GM13977 (cell line): ENCODE data around the gene COL20A1.

ENCODE experiments used
- DNase-seq: peaks from one replicate; pipeline ENCODE4 v3.0.0; 2012; ENCODE audit warnings: low spot score
- CTCF ChIP-seq: IDR thresholded peaks from 2 replicates; pipeline ENCODE4 v1.5.1; 2012; ENCODE audit warnings: mild to moderate bottlenecking, control low read depth; ENCODE audit not compliant: insufficient read depth; ENCODE audit errors: extremely low read depth, missing control alignments
- in situ Hi-C: fragments of 300-500 bp; cut with MboI; formaldehyde crosslinking; loops from one replicate; pipeline ENCODE4 v1.12.0; 2022; ENCODE audit warnings: low sequenced_read_pairs, low pct_unique_long_range_greater_than_20kb, mixed read lengths, inconsistent platforms; ENCODE audit not compliant: unreplicated experiment

The COL20A1 gene

GRCh38 chr20:63371291-63371865 is 78.4 kb downstream of the COL20A1 start:
- in situ Hi-C loops = no loop called here

GRCh38 chr20:63372971-63373885 is 80.2 kb downstream of the COL20A1 start:
- no peak for DNase-seq
- in situ Hi-C loops = no loop called here
- TF ChIP-seq CTCF = no peak

More at GRCh38 chr20:63371291-63371865, 78.4 kb downstream of the COL20A1 start:
- TF ChIP-seq CTCF = no peak
- no peak for DNase-seq

GRCh38 chr20:63373996-63374395 is 81.0 kb downstream of the COL20A1 start:
- TF ChIP-seq CTCF = no peak
- in situ Hi-C loops = no loop called here
- DNase-seq = no peak

GRCh38 chr20:63374504-63374903 is 81.5 kb downstream of the COL20A1 start:
- in situ Hi-C loops = no loop called here
- TF ChIP-seq CTCF = no peak
- no peak for DNase-seq

- in situ Hi-C loops = no loop called here
- no peak for TF ChIP-seq CTCF
- no peak for DNase-seq
Measured at GRCh38 chr20:63375438-63375837, 82.5 kb downstream of the COL20A1 start.

- in situ Hi-C loops = no loop called here
- TF ChIP-seq CTCF = no peak
Measured at GRCh38 chr20:63376283-63377250, 83.6 kb downstream of the COL20A1 start.

More at GRCh38 chr20:63376283-63377250, 83.6 kb downstream of the COL20A1 start:
- DNase-seq = no peak
